GM12878 (cell line): Measurements from ENCODE around the gene FLVCR2. TPM values are rescaled to one million over a fixed set of nuclear protein-coding genes. Genes with fewer than 3 reads are reported as not detected.

ENCODE experiments used
- ATAC-seq: fragments of 200-7000 bp; cut with Tn5 transposase; 3 replicates; pipeline ENCODE4 v1.9.1; 2020; ENCODE audit warnings: mild to moderate bottlenecking, moderate library complexity
- BruUV-seq: library from RNA; stranded (reverse); fragments of 400-500 nt; replicated peaks from 2 replicates; lab custom pipeline; 2021; lab: Mats Ljungman, UMichigan
- CTCF ChIA-PET: fragments of 300-600 bp; sonication (Branson Sonifier 250); formaldehyde crosslinking; extraction: SDS; loops from one replicate; lab custom pipeline; 2021; ENCODE audit warnings: inconsistent platforms; lab: Yijun Ruan, JAX
- POLR2A ChIA-PET: fragments of 350-600 bp; formaldehyde crosslinking; extraction: SDS; loops from one replicate; lab custom pipeline; 2021; ENCODE audit warnings: inconsistent platforms; lab: Charles Lee
- RAD21 ChIA-PET: fragments of 300-600 bp; sonication (Branson Sonifier 250); formaldehyde crosslinking; loops from one replicate; lab custom pipeline; 2023; ENCODE audit warnings: antibody characterized with exemption; ENCODE audit not compliant: unreplicated experiment; lab: Charles Lee
- SMC1A ChIA-PET: fragments of 300-600 bp; sonication (Branson Sonifier 250); formaldehyde crosslinking; loops from one replicate; lab custom pipeline; 2023; ENCODE audit not compliant: unreplicated experiment, uncharacterized antibody; lab: Charles Lee
- DNase-seq: peaks from one replicate; pipeline ENCODE4 v3.0.0-alpha.2; 2011; ENCODE audit warnings: low read depth, low spot score
- FAIRE-seq: peaks from 3 replicates; lab custom pipeline; 2011; peaks lifted over from hg19 to GRCh38; lab: Jason Lieb, UNC
- H2AFZ ChIP-seq: 2 replicates; pipeline ENCODE4 v1.6.0; 2011; ENCODE audit warnings: low read depth, low read length, control low read depth; ENCODE audit not compliant: control insufficient read depth
- H3K27ac ChIP-seq: 2 replicates; pipeline ENCODE4 v1.5.1; 2011; ENCODE audit warnings: control low read depth; ENCODE audit not compliant: control insufficient read depth, insufficient read depth
- H3K27me3 ChIP-seq, 2 experiments: replicated peaks in 1 of 2; 2 replicates each; pipeline versions ENCODE4 v1.6.0 to v1.6.1; 2011; ENCODE audit warnings: low read length in 1 of 2; ENCODE audit not compliant: control insufficient read depth in 2 of 2, insufficient read depth in 2 of 2
- H3K36me3 ChIP-seq, 2 experiments: 2 replicates each; pipeline ENCODE4 v1.5.1; 2011; ENCODE audit warnings: low read length in 1 of 2; ENCODE audit not compliant: control insufficient read depth in 2 of 2, insufficient read depth in 2 of 2
- H3K4me1 ChIP-seq: 2 replicates; pipeline ENCODE4 v1.6.1; 2011; ENCODE audit warnings: mild to moderate bottlenecking, low read length, moderate library complexity, mixed read lengths; ENCODE audit not compliant: control insufficient read depth, insufficient read depth
- H3K4me2 ChIP-seq: 2 replicates; pipeline ENCODE4 v1.6.0; 2011; ENCODE audit warnings: control low read depth; ENCODE audit not compliant: control insufficient read depth, insufficient read depth
- H3K4me3 ChIP-seq: fragments of 200-600 bp; sonication (generic); 2 replicates; pipeline ENCODE4 v1.5.1; 2016
- H3K79me2 ChIP-seq: 2 replicates; pipeline ENCODE4 v1.6.0; 2011; ENCODE audit warnings: low read length; ENCODE audit not compliant: control insufficient read depth, insufficient read depth
- H3K9ac ChIP-seq: 2 replicates; pipeline ENCODE4 v1.8.0; 2011; ENCODE audit warnings: low read length, control low read depth, mixed read lengths; ENCODE audit not compliant: control insufficient read depth, insufficient read depth
- H3K9me3 ChIP-seq: replicated peaks from 3 replicates; pipeline ENCODE4 v1.5.1; 2011; ENCODE audit warnings: mild to moderate bottlenecking, low read length; ENCODE audit not compliant: control insufficient read depth, insufficient read depth
- H4K20me1 ChIP-seq: 2 replicates; pipeline ENCODE4 v1.6.0; 2011; ENCODE audit not compliant: control insufficient read depth, insufficient read depth
- ATF3 ChIP-seq: IDR thresholded peaks from 2 replicates; pipeline ENCODE4 v1.6.1; 2011; ENCODE audit warnings: low read depth, mild to moderate bottlenecking, low read length, moderate library complexity, borderline replicate concordance; ENCODE audit errors: extremely low read depth
- BACH1 ChIP-seq: fragments of 450-650 bp; IDR thresholded peaks from 2 replicates; pipeline ENCODE4 v1.6.1; 2017; ENCODE audit warnings: mild to moderate bottlenecking, borderline replicate concordance
- CBX3 ChIP-seq: fragments of 200-600 bp; sonication (generic); IDR thresholded peaks from 2 replicates; pipeline ENCODE4 v1.6.1; 2016; ENCODE audit warnings: low read depth, borderline replicate concordance
- CHD1 ChIP-seq: IDR thresholded peaks from 2 replicates; pipeline ENCODE4 v1.6.1; 2012; ENCODE audit warnings: low read depth, low read length, improper control_type of control experiment
- CREB1 ChIP-seq: IDR thresholded peaks from 2 replicates; pipeline ENCODE4 v1.6.1; 2012; ENCODE audit warnings: low read depth, mild to moderate bottlenecking, inconsistent platforms
- E4F1 ChIP-seq: fragments of 450-650 bp; IDR thresholded peaks from 2 replicates; pipeline ENCODE4 v1.6.1; 2018; ENCODE audit warnings: borderline replicate concordance, mild to moderate bottlenecking; ENCODE audit not compliant: partially characterized antibody
- ESRRA ChIP-seq: IDR thresholded peaks from 2 replicates; pipeline ENCODE4 v1.6.1; 2012; ENCODE audit warnings: mild to moderate bottlenecking, low read length, improper control_type of control experiment
- GABPA ChIP-seq: IDR thresholded peaks from 2 replicates; pipeline ENCODE4 v1.6.1; 2014; ENCODE audit warnings: antibody characterized with exemption, low read depth, mild to moderate bottlenecking, inconsistent platforms
- JUNB ChIP-seq: IDR thresholded peaks from 2 replicates; pipeline ENCODE4 v1.6.1; 2016; ENCODE audit warnings: antibody characterized with exemption, mild to moderate bottlenecking
- MAX ChIP-seq: IDR thresholded peaks from 2 replicates; pipeline ENCODE4 v1.6.1; 2012; ENCODE audit warnings: low read depth, low read length, improper control_type of control experiment
- MTA2 ChIP-seq: fragments of 450-650 bp; IDR thresholded peaks from 2 replicates; pipeline ENCODE4 v1.6.1; 2016; ENCODE audit warnings: low read depth, mild to moderate bottlenecking, moderate library complexity
- PRDM15 ChIP-seq: fragments of 450-650 bp; formaldehyde crosslinking; IDR thresholded peaks from 2 replicates; pipeline ENCODE4 v1.4.0; 2020; ENCODE audit warnings: mild to moderate bottlenecking, moderate library complexity
- RELB ChIP-seq: fragments of 450-650 bp; IDR thresholded peaks from 2 replicates; pipeline ENCODE4 v1.6.1; 2017; ENCODE audit warnings: low read depth, mild to moderate bottlenecking, moderate library complexity
- SIX5 ChIP-seq: IDR thresholded peaks from 2 replicates; pipeline ENCODE4 v1.6.1; 2011; ENCODE audit warnings: mild to moderate bottlenecking, low read depth, low read length, moderate library complexity; ENCODE audit not compliant: severe bottlenecking
- STAT1 ChIP-seq: fragments of 450-650 bp; conservative IDR thresholded peaks from 2 replicates; pipeline ENCODE4 v1.6.1; 2014; ENCODE audit warnings: antibody characterized with exemption, mild to moderate bottlenecking
- YBX1 ChIP-seq: fragments of 450-650 bp; IDR thresholded peaks from 2 replicates; pipeline ENCODE4 v1.6.1; 2016; ENCODE audit warnings: antibody characterized with exemption
- WGBS: methylation state at CpG from one replicate; pipeline ENCODE4 v1.1.6; 2016; ENCODE audit warnings: low lambda C conversion rate; ENCODE audit not compliant: insufficient replicate concordance, insufficient coverage; ENCODE audit errors: missing lambda C conversion rate; 5-methylcytosine and 5-hydroxymethylcytosine counted together
- in situ Hi-C: fragments of 300-500 bp; cut with MboI; formaldehyde crosslinking; loops from 9 replicates; pipeline ENCODE4 v1.14.3; 2018; ENCODE audit warnings: mixed read lengths
- intact Hi-C: fragments of 100-400 bp; cut with micrococcal nuclease; formaldehyde crosslinking; loops from one replicate; pipeline ENCODE4 v1.14.2; 2022; ENCODE audit not compliant: unreplicated experiment
- polyA plus RNA-seq, 11 experiments: library from polyadenylated mRNA; depleted of rRNA in 4 of 11; unstranded in 6 of 11; stranded (reverse) in 5 of 11; fragments of >200 nt; fragmentation: Nextera tagmentation in 4 of 11; fragmentation: Illumina TruSeq in 1 of 11; extraction: Ambion mirVana in 4 of 11; extraction: Trizol in 1 of 11; gene quantifications; 1 replicate in 1 of 11; 2 replicates in 10 of 11; pipeline versions ENCODE4 v1.2.1 to v1.2.3, GENCODE V29; 2011 to 2016; ENCODE audit warnings: inconsistent platforms in 2 of 11, missing spikeins in 2 of 11, low read depth in 1 of 11
- total RNA-seq, 4 experiments: library from RNA; depleted of rRNA in 3 of 4; stranded (reverse); fragments of >200 nt in 3 of 4; fragmentation: Illumina TruSeq in 1 of 4; extraction: Trizol in 1 of 4; gene quantifications; 2 replicates each; pipeline versions ENCODE4 v1.2.1 to v1.2.3, GENCODE V29; 2013 to 2021

FLVCR2 gene
- total and polyA plus RNA-seq, 10 of the 15 experiments (the other 5 are each of a cell fraction or from before 2014, with no cell fraction given): 0.24 to 3.7 (median 1.6) TPM

GRCh38 chr14:75605916-75606315 lies 27.5 kb downstream of the FLVCR2 start (continued):
- TF ChIP-seq E4F1 (no peak), CHD1 (no peak), ATF3 (no peak)

- ChIA-PET SMC1A (interaction anchor here (1.1 to 3.4 kb wide), 3 partner anchors 10 to 48 kb away, joined by 3 to 13 read pairs (median 5); no protein-coding TSS in a partner anchor), CTCF (interaction anchor here (0.9 to 2.5 kb wide), 4 partner anchors 10 to 48 kb away, joined by 3 to 11 read pairs (median 7); no protein-coding TSS in a partner anchor), RAD21 (no interaction called here), POLR2A (no interaction called here)
- Histone ChIP-seq H2AFZ (no peak overlapping the region), H3K27ac (no peak overlapping the region), H3K79me2 (no peaks in the 10 kb centered on the region), H3K9me3 (peaks cover 15% of the 10 kb centered on the region), H3K4me3 (no peak overlapping the region), H3K27me3 (no peaks in the 10 kb centered on the region), H3K9ac (no peak overlapping the region), H4K20me1 (no peaks in the 10 kb centered on the region), H3K4me1 (no peaks in the 10 kb centered on the region), H3K4me2 (no peak overlapping the region), H3K36me3 (no peaks in the 10 kb centered on the region)
- BruUV-seq: no TSS peak
- WGBS: 96% methylated on average over 1 of the region's 1 CpG
- ATAC-seq (no peak), DNase-seq (no peak), FAIRE-seq (no peak)
- intact Hi-C loops (no loop called here), in situ Hi-C loops (no loop called here)
- TF ChIP-seq ESRRA (no peak), JUNB (no peak), MAX (no peak), SIX5 (no peak), BACH1 (no peak), YBX1 (no peak), CREB1 (no peak), PRDM15 (CRISPR knock-in tag) (no peak), STAT1 (no peak), GABPA (no peak), CBX3 (no peak), RELB (no peak), MTA2 (no peak)
Measured at GRCh38 chr14:75607044-75607443, 28.6 kb downstream of the FLVCR2 start.
